ENCODE measurements around the gene TSPO2.
A peak's percentile ranks its signal among the peaks of the same experiment; 100 is the strongest.
"Not testable (repeated sequence)": the region's sequence is repeated elsewhere in the genome, so short reads cannot be mapped to it uniquely, and the experiment has no call there.

Gene TSPO2

DNA sequence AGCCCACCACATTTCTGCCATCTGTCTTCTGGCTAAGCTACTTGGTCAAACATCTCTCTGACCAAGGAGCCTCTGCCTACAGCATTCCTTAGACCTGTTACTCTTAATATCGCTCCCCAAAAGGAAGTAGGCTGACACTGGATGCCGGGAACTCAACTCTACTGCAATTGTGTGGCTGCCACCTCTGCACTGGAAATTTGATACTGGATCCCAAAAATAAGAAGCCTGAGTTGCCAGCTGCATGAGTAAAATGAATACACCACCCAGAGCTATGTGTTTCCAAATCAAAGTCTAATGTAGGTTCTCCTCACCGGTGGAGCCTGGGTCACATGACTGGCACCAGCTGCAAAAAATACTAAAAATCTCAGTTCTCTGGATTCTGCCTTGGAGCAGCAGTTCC, 40.1 kb upstream of the TSPO2 start:
- no peak overlapping the region for H4K8ac ChIP-seq (ENCODE audit: low read depth, low read length)
- H3K27me3 ChIP-seq (ENCODE audit: control insufficient read depth in 3 of 3, insufficient read depth in 3 of 3, low read depth in 1 of 3, low read length in 3 of 3) = no peaks in the 10 kb centered on the region
- no peak overlapping the region for H3K27ac ChIP-seq (replicated peaks; ENCODE audit: low read length)
- DNase-seq (ENCODE audit: low spot score) = no peak
- H2AK5ac ChIP-seq (ENCODE audit: low read depth, low read length) = no peak overlapping the region
- H3K18ac ChIP-seq (ENCODE audit: low read length) = no peak overlapping the region
- H2BK5ac ChIP-seq (ENCODE audit: low read length) = no peak overlapping the region
- no peak overlapping the region for H3K9ac ChIP-seq (ENCODE audit: low read depth, low read length, poor library complexity)
- H3K36me3 ChIP-seq (replicated peaks in 1 of 2; ENCODE audit: control insufficient read depth in 2 of 2, insufficient read depth in 2 of 2, low read length in 2 of 2) = no peaks in the 10 kb centered on the region
- no peak overlapping the region for H3K14ac ChIP-seq (ENCODE audit: low read length)
- H3K79me1 ChIP-seq (ENCODE audit: low read depth, low read length) = no peaks in the 10 kb centered on the region
- no peak overlapping the region for H2BK12ac ChIP-seq (ENCODE audit: low read length)
- H4K91ac ChIP-seq (ENCODE audit: low read depth, low read length, poor library complexity) = no peak overlapping the region
- no peak overlapping the region for H2BK15ac ChIP-seq (ENCODE audit: low read length)
- no peaks in the 10 kb centered on the region for H3K9me3 ChIP-seq (replicated peaks in 1 of 2; ENCODE audit: control insufficient read depth in 2 of 2, insufficient read depth in 1 of 2, low read depth in 1 of 2, low read length in 2 of 2)
- H3K4me2 ChIP-seq (ENCODE audit: insufficient read depth, low read length, poor library complexity, severe bottlenecking) = no peak overlapping the region
- no peak overlapping the region for H2BK120ac ChIP-seq (ENCODE audit: low read depth, low read length)
- H3K4me3 ChIP-seq (ENCODE audit: low read length in 2 of 2) = no peak overlapping the region
- peaks cover 3 to 12% of the 10 kb centered on the region in 2 donors for H3K4me1 ChIP-seq (ENCODE audit: control insufficient read depth in 2 of 2, insufficient read depth in 1 of 2, low read depth in 1 of 2, low read length in 2 of 2)
- no peak overlapping the region for H2AFZ ChIP-seq (ENCODE audit: low read length)
- H3K4ac ChIP-seq (ENCODE audit: low read length) = no peak overlapping the region
- WGBS, 2 donors (ENCODE audit: extremely low coverage in 2 of 2, insufficient read length in 2 of 2, insufficient replicate concordance in 1 of 2) = no CpG with 5 or more reads among the region's 3 CpGs
- no peak overlapping the region for H3K23ac ChIP-seq (ENCODE audit: low read depth, low read length, poor library complexity)

GRCh38 chr6:41006217-41006616, 36.0 kb upstream of the TSPO2 start:
- not testable (repeated sequence) for H2BK5ac ChIP-seq (ENCODE audit: low read length); H3K4me2 ChIP-seq (ENCODE audit: insufficient read depth, low read length, poor library complexity, severe bottlenecking); H2BK12ac ChIP-seq (ENCODE audit: low read length); H3K36me3 ChIP-seq (replicated peaks in 1 of 2; ENCODE audit: control insufficient read depth in 2 of 2, insufficient read depth in 2 of 2, low read length in 2 of 2); H3K27me3 ChIP-seq (ENCODE audit: control insufficient read depth in 3 of 3, insufficient read depth in 3 of 3, low read depth in 1 of 3, low read length in 3 of 3); H3K4me1 ChIP-seq (ENCODE audit: control insufficient read depth in 2 of 2, insufficient read depth in 1 of 2, low read depth in 1 of 2, low read length in 2 of 2); H3K4ac ChIP-seq (ENCODE audit: low read length); H2AK5ac ChIP-seq (ENCODE audit: low read depth, low read length); H2AFZ ChIP-seq (ENCODE audit: low read length); H2BK15ac ChIP-seq (ENCODE audit: low read length); H3K14ac ChIP-seq (ENCODE audit: low read length); H2BK120ac ChIP-seq (ENCODE audit: low read depth, low read length); H3K9ac ChIP-seq (ENCODE audit: low read depth, low read length, poor library complexity); H3K18ac ChIP-seq (ENCODE audit: low read length); H3K4me3 ChIP-seq (ENCODE audit: low read length in 2 of 2); H3K79me1 ChIP-seq (ENCODE audit: low read depth, low read length); H3K23ac ChIP-seq (ENCODE audit: low read depth, low read length, poor library complexity); H4K91ac ChIP-seq (ENCODE audit: low read depth, low read length, poor library complexity); H3K9me3 ChIP-seq (replicated peaks in 1 of 2; ENCODE audit: control insufficient read depth in 2 of 2, insufficient read depth in 1 of 2, low read depth in 1 of 2, low read length in 2 of 2); H3K27ac ChIP-seq (replicated peaks; ENCODE audit: low read length); H4K8ac ChIP-seq (ENCODE audit: low read depth, low read length)
- no CpG with 5 or more reads among the region's 7 CpGs for WGBS, 2 donors (ENCODE audit: extremely low coverage in 2 of 2, insufficient read length in 2 of 2, insufficient replicate concordance in 1 of 2)
- DNase-seq (ENCODE audit: low spot score) = peak; percentile 33

DNA sequence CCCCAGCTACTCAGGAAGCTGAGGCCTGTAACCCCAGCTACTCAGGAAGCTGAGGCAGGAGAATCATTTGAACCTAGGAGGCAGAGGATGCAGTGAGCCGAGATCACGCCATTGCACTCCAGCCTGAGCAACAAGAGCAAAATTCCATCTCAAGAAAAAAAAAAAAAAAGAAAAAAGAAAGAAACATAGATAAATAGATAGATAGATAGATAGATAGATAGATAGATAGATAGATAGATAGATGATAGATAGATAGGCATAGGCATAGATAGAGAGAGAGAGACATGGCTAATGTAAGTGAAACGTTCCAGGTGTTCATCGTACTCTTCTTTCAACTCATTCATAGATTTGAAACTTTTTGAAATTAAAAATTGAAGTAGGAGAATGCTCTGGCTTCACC, 35.3 kb upstream of the TSPO2 start:
- H2BK120ac ChIP-seq (ENCODE audit: low read depth, low read length); H3K36me3 ChIP-seq (replicated peaks in 1 of 2; ENCODE audit: control insufficient read depth in 2 of 2, insufficient read depth in 2 of 2, low read length in 2 of 2); H3K9me3 ChIP-seq (replicated peaks in 1 of 2; ENCODE audit: control insufficient read depth in 2 of 2, insufficient read depth in 1 of 2, low read depth in 1 of 2, low read length in 2 of 2); H3K4ac ChIP-seq (ENCODE audit: low read length); H2BK5ac ChIP-seq (ENCODE audit: low read length); H3K9ac ChIP-seq (ENCODE audit: low read depth, low read length, poor library complexity); H2BK15ac ChIP-seq (ENCODE audit: low read length); H4K8ac ChIP-seq (ENCODE audit: low read depth, low read length); H2BK12ac ChIP-seq (ENCODE audit: low read length); H3K79me1 ChIP-seq (ENCODE audit: low read depth, low read length); H3K4me2 ChIP-seq (ENCODE audit: insufficient read depth, low read length, poor library complexity, severe bottlenecking); H3K4me1 ChIP-seq (ENCODE audit: control insufficient read depth in 2 of 2, insufficient read depth in 1 of 2, low read depth in 1 of 2, low read length in 2 of 2); DNase-seq (ENCODE audit: low spot score); H3K23ac ChIP-seq (ENCODE audit: low read depth, low read length, poor library complexity); H3K27ac ChIP-seq (replicated peaks; ENCODE audit: low read length); H3K18ac ChIP-seq (ENCODE audit: low read length); H3K14ac ChIP-seq (ENCODE audit: low read length); H3K27me3 ChIP-seq (ENCODE audit: control insufficient read depth in 3 of 3, insufficient read depth in 3 of 3, low read depth in 1 of 3, low read length in 3 of 3); H2AK5ac ChIP-seq (ENCODE audit: low read depth, low read length); H3K4me3 ChIP-seq (ENCODE audit: low read length in 2 of 2); H4K91ac ChIP-seq (ENCODE audit: low read depth, low read length, poor library complexity); H2AFZ ChIP-seq (ENCODE audit: low read length): not testable (repeated sequence)
- no CpG with 5 or more reads among the region's 4 CpGs for WGBS, 2 donors (ENCODE audit: extremely low coverage in 2 of 2, insufficient read length in 2 of 2, insufficient replicate concordance in 1 of 2)

DNA sequence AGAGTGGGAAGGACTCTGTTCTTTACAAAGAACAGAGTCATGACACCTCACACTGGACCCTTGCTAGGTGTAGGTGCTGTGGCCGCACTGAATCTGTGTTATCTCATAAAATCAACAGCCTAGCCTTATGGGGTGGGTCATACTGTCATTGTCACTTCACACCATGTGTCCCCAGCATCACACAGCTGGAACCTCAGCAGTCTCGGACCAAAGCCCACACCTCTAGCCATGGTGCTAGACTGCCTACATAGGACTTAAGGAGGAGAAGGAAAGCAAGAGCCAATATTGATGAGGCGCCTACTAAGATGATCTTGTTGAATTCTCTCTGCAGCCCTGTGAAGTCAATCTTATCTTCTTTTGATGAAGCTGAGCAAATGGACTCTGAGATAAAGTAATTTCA, 34.3 kb upstream of the TSPO2 start:
- Histone ChIP-seq H2BK12ac (ENCODE audit: low read length) (no peak overlapping the region), H4K8ac (ENCODE audit: low read depth, low read length) (no peak overlapping the region), H3K14ac (ENCODE audit: low read length) (no peak overlapping the region), H3K4me3 (ENCODE audit: low read length in 2 of 2) (no peak overlapping the region), H3K4me2 (ENCODE audit: insufficient read depth, low read length, poor library complexity, severe bottlenecking) (no peak overlapping the region), H3K18ac (ENCODE audit: low read length) (no peak overlapping the region), H3K4ac (ENCODE audit: low read length) (no peak overlapping the region), H3K27me3 (ENCODE audit: control insufficient read depth in 3 of 3, insufficient read depth in 3 of 3, low read depth in 1 of 3, low read length in 3 of 3) (no peaks in the 10 kb centered on the region), H3K23ac (ENCODE audit: low read depth, low read length, poor library complexity) (no peak overlapping the region), H2BK5ac (ENCODE audit: low read length) (no peak overlapping the region), H3K9me3 (replicated peaks in 1 of 2; ENCODE audit: control insufficient read depth in 2 of 2, insufficient read depth in 1 of 2, low read depth in 1 of 2, low read length in 2 of 2) (no peaks in the 10 kb centered on the region), H2AFZ (ENCODE audit: low read length) (no peak overlapping the region), H3K9ac (ENCODE audit: low read depth, low read length, poor library complexity) (no peak overlapping the region), H2AK5ac (ENCODE audit: low read depth, low read length) (no peak overlapping the region), H3K36me3 (replicated peaks in 1 of 2; ENCODE audit: control insufficient read depth in 2 of 2, insufficient read depth in 2 of 2, low read length in 2 of 2) (no peaks in the 10 kb centered on the region), H3K27ac (replicated peaks; ENCODE audit: low read length) (no peak overlapping the region), H3K4me1 (ENCODE audit: control insufficient read depth in 2 of 2, insufficient read depth in 1 of 2, low read depth in 1 of 2, low read length in 2 of 2) (no peaks in the 10 kb centered on the region), H2BK120ac (ENCODE audit: low read depth, low read length) (no peak overlapping the region), H4K91ac (ENCODE audit: low read depth, low read length, poor library complexity) (no peak overlapping the region), H3K79me1 (ENCODE audit: low read depth, low read length) (no peaks in the 10 kb centered on the region), H2BK15ac (ENCODE audit: low read length) (no peak overlapping the region)
- WGBS, 2 donors (ENCODE audit: extremely low coverage in 2 of 2, insufficient read length in 2 of 2, insufficient replicate concordance in 1 of 2) = no CpG with 5 or more reads among the region's 3 CpGs
- no peak for DNase-seq (ENCODE audit: low spot score)

Measured in neuronal stem cell (in vitro differentiated cells).